Endothelial cell of umbilical vein (primary cell): ENCODE results near the gene CTSW. TPM values are rescaled to one million over a fixed set of nuclear protein-coding genes. Genes with fewer than 3 reads are reported as not detected.

Experiments
- BruUV-seq: library from RNA; stranded (reverse); fragments of 400-500 nt; replicated peaks from 2 replicates; lab custom pipeline; 2021; lab: Mats Ljungman, UMichigan
- CTCF ChIA-PET: fragments of 300-600, 350-600 bp; sonication (Branson Sonifier 250); formaldehyde crosslinking; loops from one replicate; lab custom pipeline; 2021; ENCODE audit warnings: antibody characterized with exemption, inconsistent platforms; lab: Charles Lee
- POLR2A ChIA-PET: fragments of 300-600, 350-600 bp; sonication (Branson Sonifier 250); formaldehyde crosslinking; loops from one replicate; lab custom pipeline; 2021; ENCODE audit warnings: antibody characterized with exemption, inconsistent platforms; lab: Charles Lee
- DNase-seq: peaks from one replicate; pipeline ENCODE4 v3.0.0-alpha.2; 2011; ENCODE audit warnings: low read depth, low spot score
- FAIRE-seq: peaks from 2 replicates; lab custom pipeline; 2011; peaks lifted over from hg19 to GRCh38; lab: Jason Lieb, UNC
- H2AFZ ChIP-seq: 2 replicates; pipeline ENCODE4 v1.6.0; 2012; ENCODE audit warnings: low read depth, low read length, control low read depth, inconsistent platforms
- H3K27ac ChIP-seq: 2 replicates; pipeline ENCODE4 v1.5.1; 2011; ENCODE audit warnings: low read depth, mild to moderate bottlenecking, control low read depth, low read length, moderate library complexity; ENCODE audit not compliant: insufficient read depth
- H3K27me3 ChIP-seq, 2 experiments: 2 replicates each; pipeline versions ENCODE4 v1.6.0 to v1.6.1; 2011; ENCODE audit warnings: low read length in 2 of 2, mixed read lengths in 1 of 2; ENCODE audit not compliant: control insufficient read depth in 2 of 2, insufficient read depth in 2 of 2
- H3K36me3 ChIP-seq, 2 experiments: 2 replicates in 1 of 2; 3 replicates in 1 of 2; pipeline ENCODE4 v1.5.1; 2011; ENCODE audit warnings: low read length in 2 of 2, mild to moderate bottlenecking in 1 of 2, moderate library complexity in 1 of 2; ENCODE audit not compliant: control insufficient read depth in 2 of 2, insufficient read depth in 2 of 2; ENCODE audit errors: extremely low read depth in 1 of 2
- H3K4me1 ChIP-seq: 3 replicates; pipeline ENCODE4 v1.5.1; 2011; ENCODE audit warnings: mild to moderate bottlenecking, low read length; ENCODE audit not compliant: control insufficient read depth, insufficient read depth; ENCODE audit errors: extremely low read depth
- H3K4me2 ChIP-seq: 2 replicates; pipeline ENCODE4 v1.6.1; 2011; ENCODE audit warnings: low read length, control low read depth, mixed read lengths; ENCODE audit not compliant: insufficient read depth
- H3K4me3 ChIP-seq, 3 experiments: fragments of 200-600 bp in 1 of 3; sonication (generic), shearing (Covaris generic) in 1 of 3; replicated peaks in 1 of 3; 2 replicates each; pipeline ENCODE4 v1.5.1; 2011 to 2016; ENCODE audit warnings: control low read depth in 3 of 3, low read length in 3 of 3, mild to moderate bottlenecking in 2 of 3, inconsistent platforms in 1 of 3, low read depth in 1 of 3, moderate library complexity in 1 of 3; ENCODE audit not compliant: insufficient read depth in 1 of 3
- H3K79me2 ChIP-seq: 2 replicates; pipeline ENCODE4 v1.6.0; 2012; ENCODE audit warnings: low read length, inconsistent platforms; ENCODE audit not compliant: control insufficient read depth, insufficient read depth
- H3K9ac ChIP-seq: replicated peaks from 2 replicates; pipeline ENCODE3; 2011; ENCODE audit warnings: low read length, control low read depth; ENCODE audit not compliant: insufficient read depth; ENCODE audit errors: extremely low read depth
- H3K9me1 ChIP-seq: replicated peaks from 3 replicates; pipeline ENCODE4 v1.6.0; 2011; ENCODE audit warnings: mild to moderate bottlenecking, low read length; ENCODE audit not compliant: control insufficient read depth, insufficient read depth; ENCODE audit errors: extremely low read depth
- H3K9me3 ChIP-seq: replicated peaks from 2 replicates; pipeline ENCODE4 v1.5.1; 2012; ENCODE audit warnings: low read length, inconsistent platforms; ENCODE audit not compliant: control insufficient read depth, insufficient read depth
- H4K20me1 ChIP-seq: replicated peaks from 2 replicates; pipeline ENCODE3; 2011; ENCODE audit warnings: mild to moderate bottlenecking, low read length; ENCODE audit not compliant: control insufficient read depth, insufficient read depth; ENCODE audit errors: extremely low read depth
- EZH2 ChIP-seq: IDR thresholded peaks from 2 replicates; pipeline ENCODE4 v1.6.1; 2012; ENCODE audit warnings: borderline replicate concordance, low read depth, mild to moderate bottlenecking, moderate library complexity, low read length, inconsistent platforms; ENCODE audit not compliant: severe bottlenecking
- FOS ChIP-seq: IDR thresholded peaks from 2 replicates; pipeline ENCODE4 v1.6.1; 2011; ENCODE audit warnings: mild to moderate bottlenecking, low read length, moderate library complexity, borderline replicate concordance; ENCODE audit not compliant: insufficient read depth
- GATA2 ChIP-seq: IDR thresholded peaks from 2 replicates; pipeline ENCODE4 v1.7.0; 2011; ENCODE audit warnings: low read depth, mild to moderate bottlenecking, moderate library complexity, mixed read lengths, low read length; ENCODE audit not compliant: insufficient read length, insufficient read depth
- JUN ChIP-seq: IDR thresholded peaks from 2 replicates; pipeline ENCODE4 v1.6.1; 2011; ENCODE audit warnings: borderline replicate concordance, low read depth; ENCODE audit not compliant: insufficient read length, insufficient read depth
- MYC ChIP-seq: IDR thresholded peaks from one replicate; pipeline ENCODE4 v1.6.1; 2011; ENCODE audit warnings: mild to moderate bottlenecking, low read depth, low read length
- POLR2A ChIP-seq: IDR thresholded peaks from 2 replicates; pipeline ENCODE4 v1.6.1; 2012; ENCODE audit warnings: low read depth, mild to moderate bottlenecking, control low read depth, low read length
- POLR2AphosphoS5 ChIP-seq: IDR thresholded peaks from 2 replicates; pipeline ENCODE4 v1.6.1; 2012; ENCODE audit warnings: low read depth, mild to moderate bottlenecking, control low read depth, low read length, moderate library complexity; ENCODE audit not compliant: insufficient read depth
- dilution Hi-C: fragments of 300-500 bp; cut with MboI; formaldehyde crosslinking; loops from one replicate; pipeline ENCODE4 v1.15.0; 2019; ENCODE audit warnings: low sequenced_read_pairs; ENCODE audit not compliant: extremely low pct_ligation_motif_present
- intact Hi-C: fragments of 100-400 bp; cut with micrococcal nuclease; formaldehyde crosslinking; loops from one replicate; pipeline ENCODE4 v1.10.0; 2022
- polyA plus RNA-seq, 4 experiments: library from polyadenylated mRNA; depleted of rRNA in 3 of 4; stranded (reverse) in 3 of 4; unstranded in 1 of 4; fragments of >200 nt; gene quantifications; 2 replicates each; pipeline versions ENCODE4 v1.2.1 to v1.2.3, GENCODE V29; 2011 to 2012; ENCODE audit warnings: missing spikeins in 1 of 4
- total RNA-seq: library from RNA; stranded (reverse); gene quantifications from 2 replicates; pipeline ENCODE4 v1.2.3, GENCODE V29; 2021
- TF ChIP-seq, protein P1 (sequence below): IDR thresholded peaks from 2 replicates; pipeline ENCODE4 v1.6.1; 2011; ENCODE audit not compliant: insufficient read depth, insufficient read length
- TF ChIP-seq, protein P2 (sequence below), 2 donors: IDR thresholded peaks; 1 replicate in 1 of 2; 2 replicates in 1 of 2; pipeline ENCODE4 v1.5.1; 2011; ENCODE audit warnings: low read length in 2 of 2, mild to moderate bottlenecking in 2 of 2, moderate library complexity in 2 of 2, control low read depth in 1 of 2, inconsistent platforms in 1 of 2, low read depth in 1 of 2; ENCODE audit not compliant: insufficient read depth in 1 of 2; ENCODE audit errors: extremely low read depth in 1 of 2

Gene CTSW
- total and polyA plus RNA-seq, 2 donors (not counting 3 experiments of a cell fraction or from before 2014, with no cell fraction given) = not detected

DNA sequence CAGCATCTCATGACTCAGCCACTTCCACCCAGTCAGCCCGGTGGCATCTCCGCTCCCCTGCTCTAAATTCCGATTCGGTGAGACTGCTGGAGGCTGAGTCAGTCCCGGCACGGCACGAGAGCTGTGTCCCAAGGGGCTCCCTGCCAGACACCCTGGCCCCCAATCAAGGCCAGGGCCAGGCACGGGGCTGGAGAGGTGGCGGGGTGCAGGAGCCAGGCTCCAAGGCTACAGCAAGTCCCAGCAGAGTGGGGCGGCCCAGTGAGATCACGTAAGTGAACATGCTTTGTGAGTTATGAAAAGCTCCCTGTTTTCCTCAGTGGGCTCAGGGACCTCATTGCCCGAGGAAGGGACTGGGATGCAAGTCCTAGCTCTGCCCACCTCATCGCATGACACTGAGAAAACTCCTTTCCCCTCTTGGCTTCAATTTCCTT lies 36.2 kb downstream of the CTSW start:
- Histone ChIP-seq H2AFZ (no peak overlapping the region), H3K4me3 (peak overlapping the region in 1 of 3 experiments; percentile 5), H3K9me1 (no peaks in the 10 kb centered on the region), H3K27ac (peak overlapping the region; percentile 92), H3K4me2 (peak overlapping the region; percentile 69), H3K36me3 (no peaks in the 10 kb centered on the region), H4K20me1 (no peaks in the 10 kb centered on the region), H3K9ac (peak overlapping the region; percentile 71), H3K4me1 (peaks cover 71% of the 10 kb centered on the region), H3K79me2 (peaks cover 37% of the 10 kb centered on the region), H3K27me3 (no peaks in the 10 kb centered on the region), H3K9me3 (no peaks in the 10 kb centered on the region)
- intact Hi-C loops = loop anchor here (1.0 to 5.0 kb wide), 3 partner anchors 16 to 136 kb away; partner anchors contain the start of genes FIBP, FOSL1 and SF3B2
- POLR2A ChIA-PET = interaction anchor here (1.1 to 2.0 kb wide), 4 partner anchors 17 to 26 kb away, joined by 4 to 28 read pairs (median 12); partner anchors contain the start of genes CCDC85B, FIBP and FOSL1
- CTCF ChIA-PET = interaction anchor here (0.7 to 4.9 kb wide), 11 partner anchors 8 to 136 kb away, joined by 3 to 73 read pairs (median 4); partner anchors contain the start of genes CCDC85B, FIBP and FOSL1
- TF ChIP-seq POLR2A (peak; percentile 72), EZH2 (no peak), POLR2AphosphoS5 (peak; percentile 99), MYC (peak; percentile 21), JUN (peak; percentile 97), FOS (peak; percentile 100), GATA2 (no peak)
- TF ChIP-seq, protein P1, sequence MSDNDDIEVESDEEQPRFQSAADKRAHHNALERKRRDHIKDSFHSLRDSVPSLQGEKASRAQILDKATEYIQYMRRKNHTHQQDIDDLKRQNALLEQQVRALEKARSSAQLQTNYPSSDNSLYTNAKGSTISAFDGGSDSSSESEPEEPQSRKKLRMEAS = no peak
- TF ChIP-seq, protein P2, sequence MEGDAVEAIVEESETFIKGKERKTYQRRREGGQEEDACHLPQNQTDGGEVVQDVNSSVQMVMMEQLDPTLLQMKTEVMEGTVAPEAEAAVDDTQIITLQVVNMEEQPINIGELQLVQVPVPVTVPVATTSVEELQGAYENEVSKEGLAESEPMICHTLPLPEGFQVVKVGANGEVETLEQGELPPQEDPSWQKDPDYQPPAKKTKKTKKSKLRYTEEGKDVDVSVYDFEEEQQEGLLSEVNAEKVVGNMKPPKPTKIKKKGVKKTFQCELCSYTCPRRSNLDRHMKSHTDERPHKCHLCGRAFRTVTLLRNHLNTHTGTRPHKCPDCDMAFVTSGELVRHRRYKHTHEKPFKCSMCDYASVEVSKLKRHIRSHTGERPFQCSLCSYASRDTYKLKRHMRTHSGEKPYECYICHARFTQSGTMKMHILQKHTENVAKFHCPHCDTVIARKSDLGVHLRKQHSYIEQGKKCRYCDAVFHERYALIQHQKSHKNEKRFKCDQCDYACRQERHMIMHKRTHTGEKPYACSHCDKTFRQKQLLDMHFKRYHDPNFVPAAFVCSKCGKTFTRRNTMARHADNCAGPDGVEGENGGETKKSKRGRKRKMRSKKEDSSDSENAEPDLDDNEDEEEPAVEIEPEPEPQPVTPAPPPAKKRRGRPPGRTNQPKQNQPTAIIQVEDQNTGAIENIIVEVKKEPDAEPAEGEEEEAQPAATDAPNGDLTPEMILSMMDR (IDR thresholded peaks at IDR 0.05; ENCODE audit: extremely low read depth in 1 of 2, insufficient read depth in 1 of 2, low read depth in 1 of 2, low read length in 2 of 2) = no peak
- BruUV-seq = no TSS peak
- dilution Hi-C loops = no loop called here
- FAIRE-seq (peak; percentile 100), DNase-seq (peak; percentile 94)
